ENCODE data around the gene SLC4A9. TPM values are rescaled to one million over a fixed set of nuclear protein-coding genes. Genes with fewer than 3 reads are reported as not detected.

Gene SLC4A9
- total RNA-seq, 1 donor from 2014 or later, result 0.25 TPM

DNA sequence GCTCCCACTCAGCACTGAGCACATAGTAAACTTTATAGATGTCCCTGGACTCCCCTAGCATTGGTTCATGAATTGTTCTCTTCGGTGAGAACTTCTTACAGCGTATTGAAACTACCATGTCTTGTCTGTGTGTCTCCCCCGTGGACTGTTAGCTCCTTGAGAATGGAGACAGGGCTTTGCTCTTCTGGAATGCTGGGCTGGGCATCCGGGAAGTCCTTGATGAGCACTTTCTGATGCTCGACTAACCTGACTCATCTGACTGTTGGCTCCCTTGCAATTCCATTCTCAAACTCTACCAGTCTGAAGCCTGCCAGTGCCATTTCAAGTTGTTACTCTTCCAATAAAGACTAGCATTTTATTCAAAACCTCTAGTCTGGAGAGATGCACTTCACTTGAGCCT, 42.1 kb upstream of the SLC4A9 start:
- Histone ChIP-seq H3K27me3 (no peaks in the 10 kb centered on the region), H3K27ac (no peak overlapping the region), H3K4me1 (peaks cover 10% of the 10 kb centered on the region), H3K9me3 (no peaks in the 10 kb centered on the region), H3K36me3 (no peaks in the 10 kb centered on the region), H3K4me3 (no peak overlapping the region)
- peak in 1 of 2 donors; percentile 9 for DNase-seq (ENCODE audit: extremely low spot score in 2 of 2)
- TF ChIP-seq POLR2A (IDR thresholded peaks at IDR 0.05) (no peak), POLR2AphosphoS5 (IDR thresholded peaks at IDR 0.05; ENCODE audit: insufficient read depth in 1 of 2, low read depth in 1 of 2) (no peak)
- TF ChIP-seq, protein P1, sequence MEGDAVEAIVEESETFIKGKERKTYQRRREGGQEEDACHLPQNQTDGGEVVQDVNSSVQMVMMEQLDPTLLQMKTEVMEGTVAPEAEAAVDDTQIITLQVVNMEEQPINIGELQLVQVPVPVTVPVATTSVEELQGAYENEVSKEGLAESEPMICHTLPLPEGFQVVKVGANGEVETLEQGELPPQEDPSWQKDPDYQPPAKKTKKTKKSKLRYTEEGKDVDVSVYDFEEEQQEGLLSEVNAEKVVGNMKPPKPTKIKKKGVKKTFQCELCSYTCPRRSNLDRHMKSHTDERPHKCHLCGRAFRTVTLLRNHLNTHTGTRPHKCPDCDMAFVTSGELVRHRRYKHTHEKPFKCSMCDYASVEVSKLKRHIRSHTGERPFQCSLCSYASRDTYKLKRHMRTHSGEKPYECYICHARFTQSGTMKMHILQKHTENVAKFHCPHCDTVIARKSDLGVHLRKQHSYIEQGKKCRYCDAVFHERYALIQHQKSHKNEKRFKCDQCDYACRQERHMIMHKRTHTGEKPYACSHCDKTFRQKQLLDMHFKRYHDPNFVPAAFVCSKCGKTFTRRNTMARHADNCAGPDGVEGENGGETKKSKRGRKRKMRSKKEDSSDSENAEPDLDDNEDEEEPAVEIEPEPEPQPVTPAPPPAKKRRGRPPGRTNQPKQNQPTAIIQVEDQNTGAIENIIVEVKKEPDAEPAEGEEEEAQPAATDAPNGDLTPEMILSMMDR (IDR thresholded peaks at IDR 0.05), result no peak
- intact Hi-C loops (cut with DNase I), result no loop called here

DNA sequence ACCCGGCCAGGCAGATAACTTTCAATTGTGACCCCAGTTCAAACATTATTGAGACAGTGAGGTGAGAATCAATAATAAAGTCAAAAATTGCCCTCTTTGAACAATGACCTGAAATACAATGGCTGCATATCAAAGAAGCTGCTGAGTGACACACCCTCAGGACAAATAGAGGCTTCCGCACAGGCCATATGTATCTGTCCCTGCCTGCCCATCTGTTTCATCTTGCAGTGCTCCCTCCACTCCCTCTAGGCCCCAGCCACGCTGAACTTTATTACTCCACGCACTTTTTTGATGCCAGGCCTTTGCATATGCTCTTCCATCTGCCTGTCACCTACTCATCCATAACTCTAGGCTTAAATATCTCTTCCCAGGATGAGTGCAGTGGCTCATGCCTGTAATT, 41.2 kb upstream of the SLC4A9 start:
- Histone ChIP-seq H3K36me3 (no peaks in the 10 kb centered on the region), H3K9me3 (no peaks in the 10 kb centered on the region), H3K27ac (no peak overlapping the region), H3K4me3 (no peak overlapping the region), H3K27me3 (no peaks in the 10 kb centered on the region), H3K4me1 (peaks cover 19% of the 10 kb centered on the region)
- DNase-seq (ENCODE audit: extremely low spot score in 2 of 2), result peak; percentile 20 to 52
- TF ChIP-seq POLR2A (IDR thresholded peaks at IDR 0.05) (no peak), POLR2AphosphoS5 (IDR thresholded peaks at IDR 0.05; ENCODE audit: insufficient read depth in 1 of 2, low read depth in 1 of 2) (no peak)
- TF ChIP-seq, protein P1 (IDR thresholded peaks at IDR 0.05), result no peak
- intact Hi-C loops (cut with DNase I), result no loop called here

DNA sequence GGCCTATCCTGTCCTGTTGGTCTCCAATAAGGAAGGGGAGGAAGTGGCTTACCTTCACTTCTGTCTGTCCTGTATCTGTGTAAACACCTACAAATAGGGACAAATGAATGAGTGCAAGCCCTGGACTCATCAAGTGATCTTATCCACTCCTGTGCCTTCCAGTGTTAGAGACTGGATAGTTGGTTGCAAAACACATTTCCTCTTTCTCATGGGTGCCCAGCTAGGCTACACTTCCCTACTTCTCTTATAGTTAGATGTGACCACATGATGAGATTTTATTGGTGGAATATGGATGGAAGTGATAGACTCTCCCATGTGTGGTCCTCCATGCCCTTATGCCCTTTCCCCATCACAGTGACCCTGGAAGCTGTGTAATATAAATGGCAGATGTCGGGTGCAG, 40.2 kb upstream of the SLC4A9 start:
- H3K27ac ChIP-seq, result no peak overlapping the region
- peaks cover 30% of the 10 kb centered on the region for H3K4me1 ChIP-seq
- H3K9me3 ChIP-seq, result no peaks in the 10 kb centered on the region
- TF ChIP-seq POLR2AphosphoS5 (IDR thresholded peaks at IDR 0.05; ENCODE audit: insufficient read depth in 1 of 2, low read depth in 1 of 2) (no peak), POLR2A (IDR thresholded peaks at IDR 0.05) (no peak)
- TF ChIP-seq, protein P1 (IDR thresholded peaks at IDR 0.05), result no peak
- intact Hi-C loops (cut with DNase I), result no loop called here
- no peaks in the 10 kb centered on the region for H3K27me3 ChIP-seq
- H3K36me3 ChIP-seq, result no peaks in the 10 kb centered on the region
- no peak overlapping the region for H3K4me3 ChIP-seq
- peak in 1 of 2 donors; percentile 69 for DNase-seq (ENCODE audit: extremely low spot score in 2 of 2)

DNA sequence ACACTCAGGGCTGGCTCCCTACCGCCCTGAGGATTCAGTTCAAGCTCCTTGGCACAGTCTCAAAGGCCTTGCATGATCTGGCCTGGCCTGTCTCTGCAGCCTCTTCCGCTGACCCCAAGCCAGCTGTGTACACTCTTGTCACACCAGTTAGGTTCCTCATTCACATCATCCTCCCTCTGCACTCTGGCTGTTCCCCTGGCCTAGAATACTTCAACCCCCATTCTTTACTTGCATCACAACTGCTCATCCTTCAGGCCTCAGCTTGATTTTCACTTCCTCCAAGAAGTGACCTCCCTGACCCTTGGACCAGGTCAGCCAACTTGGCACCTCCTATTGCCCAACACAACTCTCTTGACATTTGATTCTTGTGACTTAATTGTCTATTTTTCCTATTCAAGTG, 38.2 kb upstream of the SLC4A9 start:
- H3K27ac ChIP-seq, result peak overlapping the region; percentile 70
- peaks cover 36% of the 10 kb centered on the region for H3K4me1 ChIP-seq

More for the DNA sequence above, 38.2 kb upstream of the SLC4A9 start:
- Histone ChIP-seq H3K9me3 (no peaks in the 10 kb centered on the region), H3K36me3 (no peaks in the 10 kb centered on the region), H3K4me3 (no peak overlapping the region), H3K27me3 (no peaks in the 10 kb centered on the region)
- intact Hi-C loops (cut with DNase I), result no loop called here
- no peak for DNase-seq (ENCODE audit: extremely low spot score in 2 of 2)
- TF ChIP-seq POLR2AphosphoS5 (IDR thresholded peaks at IDR 0.05; ENCODE audit: insufficient read depth in 1 of 2, low read depth in 1 of 2) (no peak), POLR2A (IDR thresholded peaks at IDR 0.05) (no peak)
- TF ChIP-seq, protein P1 (IDR thresholded peaks at IDR 0.05), result no peak

All from vagina (tissue), 2 donors.